Measurements from ENCODE around the gene RGS1.

Gene RGS1

GRCh38 chr1:192553741-192554140 is 21.8 kb upstream of the RGS1 start:
- DNase-seq (ENCODE audit: low read depth), result no peak

GRCh38 chr1:192554904-192555303 is 20.7 kb upstream of the RGS1 start:
- DNase-seq (ENCODE audit: low read depth), result no peak

DNA sequence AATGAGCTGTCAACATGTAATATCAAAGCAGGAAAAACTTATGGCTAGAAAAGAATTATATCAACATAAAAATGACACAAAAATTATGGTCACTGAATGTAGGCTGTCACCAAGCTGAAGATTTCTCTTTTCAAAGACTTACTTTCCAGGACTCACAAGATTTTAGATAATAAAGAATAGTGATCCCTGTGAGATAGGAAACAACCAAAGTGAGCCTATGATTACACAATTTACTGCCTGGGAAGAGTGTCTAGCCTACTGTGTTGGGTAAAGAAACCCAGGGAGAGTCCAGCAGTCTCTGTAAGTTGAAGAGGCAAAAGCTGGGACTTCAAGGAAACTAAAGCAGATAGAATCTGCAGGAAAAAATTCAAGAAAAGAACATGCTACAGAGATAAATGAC is 20.2 kb upstream of the RGS1 start:
- DNase-seq (ENCODE audit: low read depth), result no peak

- no peak for DNase-seq (ENCODE audit: low read depth)
Observed at GRCh38 chr1:192557841-192558595, 17.6 kb upstream of the RGS1 start.

DNA sequence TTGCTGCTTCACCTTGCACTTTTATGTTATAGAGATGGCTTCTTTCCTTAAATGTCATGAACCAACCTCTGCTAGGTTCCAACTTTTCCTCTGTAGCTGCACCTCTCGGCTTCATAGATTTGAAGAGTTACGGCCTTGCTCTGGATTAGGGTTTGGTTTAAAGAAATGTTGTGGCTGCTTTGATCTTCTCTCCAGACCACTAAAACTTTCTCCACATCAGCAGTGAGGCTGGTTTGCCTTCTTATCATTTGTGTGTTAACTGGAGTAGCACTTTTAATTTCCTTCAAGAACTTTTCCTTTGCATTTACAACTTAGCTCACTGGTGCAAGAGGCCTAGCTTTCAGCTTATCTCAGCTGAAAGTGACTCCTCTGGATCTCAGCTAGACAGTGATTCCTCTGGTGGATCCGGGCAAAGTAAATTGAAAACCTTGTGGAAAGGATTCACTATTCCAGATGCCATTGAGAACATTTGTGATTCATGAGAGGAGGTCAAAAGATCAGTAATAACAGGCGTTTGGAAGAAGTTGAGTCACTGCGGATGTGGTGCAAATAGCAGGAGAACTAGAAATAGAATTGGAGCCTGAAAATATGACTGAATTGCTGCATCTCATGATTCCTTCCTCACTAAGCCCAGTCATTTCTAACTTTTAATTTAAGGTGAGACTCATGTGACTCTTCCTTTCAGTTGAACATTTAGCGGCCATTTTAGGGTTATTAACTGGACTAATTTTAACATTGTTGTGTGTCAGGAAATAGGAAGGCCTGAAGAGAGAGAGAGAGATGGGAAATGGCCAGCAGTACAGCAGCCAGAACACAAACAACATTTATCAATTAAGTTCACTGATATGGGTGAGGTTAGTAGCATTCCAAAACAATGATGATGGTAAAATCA is 16.2 kb upstream of the RGS1 start:
- DNase-seq (ENCODE audit: low read depth), result no peak

DNA sequence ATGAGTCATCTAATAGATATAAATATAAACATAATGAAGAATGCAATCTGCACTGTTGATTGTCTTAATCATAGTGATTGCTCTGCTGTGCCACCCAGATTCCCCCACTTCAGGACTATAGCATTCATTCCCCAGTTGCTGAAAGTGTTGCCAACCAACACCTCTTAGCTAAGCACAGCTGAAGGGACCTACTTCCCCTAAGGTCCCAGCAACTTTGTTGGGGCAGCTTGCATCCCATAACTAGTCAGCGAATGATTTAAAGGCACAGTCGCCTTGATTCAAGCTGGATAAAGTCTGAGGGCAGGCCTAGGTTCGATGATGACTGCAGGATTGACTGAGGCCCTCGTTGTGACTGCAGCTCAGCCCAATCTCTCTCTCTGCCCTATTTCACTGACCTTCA is 14.3 kb upstream of the RGS1 start:
- no peak for DNase-seq (ENCODE audit: low read depth)

DNA sequence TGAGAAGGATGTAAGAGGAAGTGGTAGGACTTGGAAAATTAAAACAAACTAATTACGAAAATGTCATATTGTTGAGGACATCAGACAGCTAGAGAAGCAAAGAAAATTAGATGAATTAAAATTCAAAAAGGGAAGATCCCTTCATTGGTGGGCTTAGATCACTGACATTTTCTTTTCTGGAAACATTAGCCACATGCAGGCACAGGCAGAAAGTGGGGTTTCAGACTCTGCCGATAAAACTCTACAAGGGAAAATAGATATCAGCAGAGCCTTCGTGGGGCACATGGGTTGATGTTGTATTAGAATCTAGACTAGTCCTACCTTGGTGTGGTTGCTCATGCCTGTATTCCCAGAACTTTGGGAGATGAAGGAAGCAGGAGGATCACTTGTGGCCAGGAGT is 12.4 kb upstream of the RGS1 start:
- no peak for DNase-seq (ENCODE audit: low read depth)

DNA sequence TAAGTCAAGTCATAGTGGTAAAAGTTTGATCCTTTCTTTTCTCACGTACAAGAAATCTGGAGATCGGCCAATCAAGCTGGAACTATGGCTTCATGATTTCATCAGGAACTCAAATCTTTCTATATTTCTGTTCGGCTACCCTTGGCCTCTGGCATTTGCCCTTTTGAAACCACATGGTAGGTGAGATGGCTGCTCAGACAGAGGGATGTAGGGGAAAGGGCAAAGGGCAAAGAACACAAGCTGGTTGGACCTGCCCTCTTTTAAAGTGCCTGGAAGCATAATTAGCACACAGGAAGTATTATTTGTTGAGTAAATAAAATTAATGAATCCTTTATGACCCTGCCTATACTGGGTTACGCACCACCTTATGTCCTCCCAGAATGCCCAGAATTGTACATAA is 11.5 kb upstream of the RGS1 start:
- DNase-seq (ENCODE audit: low read depth), result no peak

DNA sequence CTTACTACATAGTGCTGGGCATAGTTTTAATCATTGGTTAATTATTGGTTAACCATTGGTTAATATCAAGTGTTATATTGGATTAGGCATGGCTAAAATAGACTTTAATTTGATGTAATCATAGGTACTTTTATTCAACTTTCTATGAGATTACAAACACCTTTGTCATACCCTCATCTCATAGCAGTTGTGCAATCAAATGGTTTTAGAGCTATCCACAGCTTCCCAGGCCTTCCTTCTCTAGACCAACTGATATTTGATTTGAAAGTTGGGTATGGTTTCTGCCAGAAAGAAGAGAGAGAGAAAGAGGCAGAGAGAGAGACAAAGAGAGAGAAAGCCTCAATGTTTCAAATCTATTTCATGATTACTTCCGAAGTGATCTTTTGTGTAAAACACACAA is 9.6 kb upstream of the RGS1 start:
- DNase-seq (ENCODE audit: low read depth), result no peak

DNA sequence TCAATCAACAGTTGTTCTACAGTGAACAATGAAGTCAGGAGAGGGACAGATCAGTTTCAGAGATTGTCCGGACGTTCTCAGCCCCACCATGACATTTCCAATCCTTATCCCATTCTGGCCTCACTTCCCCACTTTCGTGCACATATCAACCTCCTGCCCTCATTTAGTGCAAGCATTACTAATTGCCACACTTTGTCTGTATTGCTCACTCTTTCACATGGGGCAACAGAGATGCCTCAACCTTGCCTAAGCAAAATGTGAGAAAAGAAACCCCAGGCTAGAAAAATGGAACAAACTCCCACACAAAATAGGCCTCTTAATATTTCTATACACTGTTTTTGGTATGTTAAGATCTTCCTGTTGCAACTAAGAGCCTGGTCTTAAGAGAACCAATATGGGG is 8.9 kb upstream of the RGS1 start:
- no peak for DNase-seq (ENCODE audit: low read depth)

- no peak for DNase-seq (ENCODE audit: low read depth)
Observed at GRCh38 chr1:192568063-192568462, 7.5 kb upstream of the RGS1 start.

DNA sequence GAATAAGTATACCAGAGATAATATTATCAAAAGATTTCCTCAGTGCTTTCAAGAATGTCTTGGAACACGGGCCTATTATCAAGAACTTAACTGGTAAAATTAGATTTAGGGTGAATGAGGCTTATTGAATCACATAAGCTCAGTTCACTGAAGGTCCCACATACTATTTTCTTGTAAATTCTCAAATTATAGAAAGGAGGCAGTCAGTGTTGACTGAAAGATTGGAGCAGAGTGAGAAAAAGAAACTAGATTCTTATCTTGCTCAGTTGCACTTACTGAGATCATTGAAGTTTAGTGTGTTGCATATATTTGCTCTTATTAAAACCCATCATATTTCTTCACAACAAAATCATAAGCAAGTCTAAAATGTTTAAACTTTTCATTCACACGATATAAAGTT is 3.9 kb upstream of the RGS1 start:
- DNase-seq (ENCODE audit: low read depth), result no peak

DNA sequence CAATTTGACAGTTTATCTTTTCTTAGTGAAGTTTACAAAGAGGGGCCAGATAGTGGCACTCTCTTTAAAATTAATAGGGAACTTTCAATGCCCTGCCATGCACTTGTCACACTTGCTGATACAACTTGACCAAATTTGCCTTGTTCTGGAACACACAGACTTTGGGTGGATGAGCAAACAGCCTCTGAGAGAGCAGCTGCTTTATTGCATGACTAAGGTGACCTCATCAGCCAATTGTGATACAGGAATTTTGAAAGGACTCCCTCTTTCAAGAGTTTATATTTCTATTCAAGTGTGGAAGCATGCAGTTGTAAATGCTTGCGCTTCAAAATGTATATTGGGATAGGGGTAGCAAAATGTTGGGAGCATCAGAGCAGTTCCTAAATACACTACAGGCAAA is 2.1 kb upstream of the RGS1 start:
- DNase-seq (ENCODE audit: low read depth), result no peak

- no peak for DNase-seq (ENCODE audit: low read depth)
Observed at GRCh38 chr1:192574073-192574472, 1.5 kb upstream of the RGS1 start.

- DNase-seq (ENCODE audit: low read depth), result no peak
Observed at GRCh38 chr1:192576190-192577144, 894 bp downstream of the RGS1 start.

DNA sequence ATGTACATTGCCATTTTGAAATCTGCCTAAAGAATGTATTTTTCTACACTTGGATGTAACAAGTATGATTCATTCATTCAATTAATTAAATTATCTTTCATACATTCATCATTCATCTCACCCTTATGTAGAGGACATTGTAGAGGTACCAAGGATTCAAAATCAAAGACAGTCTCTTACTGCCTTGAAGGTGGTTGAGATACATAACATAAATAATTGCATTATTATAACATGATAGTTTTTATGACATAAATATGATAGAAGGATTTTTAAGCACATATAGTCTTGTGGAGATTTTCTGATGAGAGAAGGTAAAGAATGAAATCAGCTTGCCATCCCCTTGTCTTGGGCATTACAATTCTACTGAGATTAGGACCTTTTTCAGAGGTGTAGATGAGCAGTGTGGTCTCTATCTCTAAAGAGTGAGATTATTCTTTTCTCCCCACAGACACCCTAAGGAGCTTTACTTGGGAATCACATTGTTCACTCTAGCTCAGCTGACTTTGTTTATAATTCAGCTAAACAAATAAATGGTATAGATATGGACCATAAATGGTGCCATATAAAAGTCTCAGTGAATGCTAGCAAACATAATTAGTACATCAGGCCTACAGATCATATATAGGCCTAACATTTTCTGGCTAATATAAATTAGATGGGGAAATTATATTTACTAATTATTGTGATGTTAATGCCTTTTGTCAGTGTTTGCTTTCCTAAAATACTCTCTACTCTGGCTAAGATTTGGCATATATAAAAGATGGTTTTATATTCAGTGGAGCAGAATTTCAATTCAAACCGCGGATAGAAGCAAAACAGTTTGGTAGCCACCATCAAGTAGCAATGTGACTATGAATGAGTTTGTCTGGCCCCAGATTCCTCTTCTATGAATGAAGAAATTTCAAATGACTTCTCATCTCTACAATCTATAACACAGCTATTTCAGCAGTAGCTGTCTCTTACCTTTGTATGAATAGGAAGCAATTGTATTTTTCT is 1.9 kb downstream of the RGS1 start:
- DNase-seq (ENCODE audit: low read depth), result no peak

GRCh38 chr1:192578144-192578909 is 2.8 kb downstream of the RGS1 start:
- DNase-seq (ENCODE audit: low read depth), result no peak

DNA sequence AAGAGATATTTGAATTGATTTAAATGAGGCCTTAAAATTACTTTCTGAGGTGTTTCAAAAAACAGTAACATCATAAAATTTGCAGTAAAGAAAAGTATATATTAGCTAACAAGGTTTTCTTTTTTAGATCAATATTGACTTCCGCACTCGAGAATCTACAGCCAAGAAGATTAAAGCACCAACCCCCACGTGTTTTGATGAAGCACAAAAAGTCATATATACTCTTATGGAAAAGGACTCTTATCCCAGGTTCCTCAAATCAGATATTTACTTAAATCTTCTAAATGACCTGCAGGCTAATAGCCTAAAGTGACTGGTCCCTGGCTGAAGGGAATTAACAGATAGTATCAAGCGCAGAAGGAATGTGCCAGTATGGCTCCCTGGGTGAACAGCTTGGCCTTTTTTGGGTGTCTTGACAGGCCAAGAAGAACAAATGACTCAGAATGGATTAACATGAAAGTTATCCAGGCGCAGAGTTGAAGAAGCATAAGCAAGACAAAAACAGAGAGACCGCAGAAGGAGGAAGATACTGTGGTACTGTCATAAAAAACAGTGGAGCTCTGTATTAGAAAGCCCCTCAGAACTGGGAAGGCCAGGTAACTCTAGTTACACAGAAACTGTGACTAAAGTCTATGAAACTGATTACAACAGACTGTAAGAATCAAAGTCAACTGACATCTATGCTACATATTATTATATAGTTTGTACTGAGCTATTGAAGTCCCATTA is 3.6 kb downstream of the RGS1 start:
- DNase-seq (ENCODE audit: low read depth), result no peak

DNA sequence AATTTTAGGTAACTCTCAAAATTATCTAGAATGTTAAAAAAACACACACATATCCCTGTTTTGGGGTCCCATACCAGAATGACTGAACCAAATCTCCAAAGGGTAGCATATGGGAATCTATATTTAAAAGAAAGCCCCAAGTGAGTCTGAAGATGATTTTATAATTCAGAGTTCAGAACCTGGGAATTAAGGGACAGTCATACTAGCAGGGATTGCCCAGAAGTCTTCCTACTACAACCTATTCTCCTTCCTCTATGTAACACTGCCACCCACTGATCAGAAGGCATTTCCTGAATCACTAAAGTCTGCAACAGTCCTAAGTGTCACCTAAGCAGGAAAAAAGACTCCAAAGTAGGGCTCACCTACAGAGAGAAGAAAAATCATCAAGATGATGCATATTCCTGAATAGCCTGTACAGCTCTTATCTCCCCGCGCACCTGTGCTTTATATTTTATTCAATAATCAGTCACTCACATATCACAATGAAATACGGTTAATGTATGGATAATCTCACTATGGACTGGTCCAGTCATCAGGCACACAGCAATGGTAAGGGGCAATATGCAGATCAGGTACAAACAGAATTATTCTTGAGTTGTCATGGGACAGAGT is 4.9 kb downstream of the RGS1 start:
- DNase-seq (ENCODE audit: low read depth), result no peak

Data from stimulated activated CD8-positive, alpha-beta memory T cell treated with anti-CD3 and anti-CD28 coated beads, Interleukin-15, amount 100 ng/mL, for 24 hours (primary cell).